Lower leg skin (tissue), 3 donors: Measurements from ENCODE around the gene INSYN2A.

ENCODE experiments used
- CTCF ChIP-seq, 3 donors: fragments of 450-650 bp; IDR thresholded peaks; one replicate each; pipeline ENCODE4 v1.5.1; 2016; ENCODE audit warnings: antibody characterized with exemption in 3 of 3, mild to moderate bottlenecking in 3 of 3, moderate library complexity in 2 of 3
- POLR2A ChIP-seq, 2 donors: fragments of 450-650 bp; IDR thresholded peaks; one replicate each; pipeline ENCODE4 v1.6.1; 2016 to 2017; ENCODE audit warnings: antibody characterized with exemption in 2 of 2, mild to moderate bottlenecking in 1 of 2, moderate library complexity in 1 of 2

GRCh38 chr10:127227663-127228062 lies 31.3 kb upstream of the INSYN2A start:
- no peak for TF ChIP-seq CTCF (IDR thresholded peaks at IDR 0.05)
- no peak for TF ChIP-seq POLR2A (IDR thresholded peaks at IDR 0.05)
